ENCODE measurements around the gene TTLL7. TPM values are rescaled to one million over a fixed set of nuclear protein-coding genes. Genes with fewer than 3 reads are reported as not detected.

The TTLL7 gene
- total and polyA plus RNA-seq, 7 donors, result 0.92 to 34.9 (median 15.5) TPM

GRCh38 chr1:83976920-83977319, 22.0 kb downstream of the TTLL7 start:
- H3K9me3 ChIP-seq, result peaks cover 0 to 3% (median 0%) of the 10 kb centered on the region in 4 donors
- no peak overlapping the region for H3K4me3 ChIP-seq
- no peak overlapping the region for H3K27ac ChIP-seq
- no peaks in the 10 kb centered on the region for H3K27me3 ChIP-seq
- peaks cover 0 to 12% (median 4%) of the 10 kb centered on the region in 4 donors for H3K4me1 ChIP-seq
- no peaks in the 10 kb centered on the region for H3K36me3 ChIP-seq
- no peak for TF ChIP-seq POLR2AphosphoS5 (IDR thresholded peaks at IDR 0.05)
- no peak for TF ChIP-seq EP300 (IDR thresholded peaks at IDR 0.05)
- TF ChIP-seq POLR2A (IDR thresholded peaks at IDR 0.05), result no peak
- TF ChIP-seq CTCF (IDR thresholded peaks at IDR 0.05), result no peak
- intact Hi-C loops (cut with DNase I), result no loop called here
- no peak for DNase-seq
- 79 to 93% methylated on average over 4 of the region's 4 CpGs for WGBS, 2 donors

- H3K4me3 ChIP-seq, result no peak overlapping the region
- no peaks in the 10 kb centered on the region for H3K9me3 ChIP-seq
- H3K27me3 ChIP-seq, result no peaks in the 10 kb centered on the region
- WGBS, 2 donors, result 86 to 91% methylated on average over 1 of the region's 1 CpG
- no peaks in the 10 kb centered on the region for H3K36me3 ChIP-seq
- no peak overlapping the region for H3K27ac ChIP-seq
- H3K4me1 ChIP-seq, result no peaks in the 10 kb centered on the region
- intact Hi-C loops (cut with DNase I), result no loop called here
- no peak for TF ChIP-seq POLR2A (IDR thresholded peaks at IDR 0.05)
- no peak for TF ChIP-seq POLR2AphosphoS5 (IDR thresholded peaks at IDR 0.05)
- TF ChIP-seq CTCF (IDR thresholded peaks at IDR 0.05), result no peak
- TF ChIP-seq EP300 (IDR thresholded peaks at IDR 0.05), result no peak
- no peak for DNase-seq
Measured at GRCh38 chr1:83970802-83971201, 28.1 kb downstream of the TTLL7 start.

GRCh38 chr1:83970114-83970513, 28.8 kb downstream of the TTLL7 start:
- no peak for TF ChIP-seq EP300 (IDR thresholded peaks at IDR 0.05)
- TF ChIP-seq CTCF (IDR thresholded peaks at IDR 0.05), result no peak
- no peak for TF ChIP-seq POLR2AphosphoS5 (IDR thresholded peaks at IDR 0.05)
- no peak for TF ChIP-seq POLR2A (IDR thresholded peaks at IDR 0.05)
- no peaks in the 10 kb centered on the region for H3K9me3 ChIP-seq
- no peaks in the 10 kb centered on the region for H3K36me3 ChIP-seq
- no peak overlapping the region for H3K27ac ChIP-seq
- H3K27me3 ChIP-seq, result no peaks in the 10 kb centered on the region
- H3K4me1 ChIP-seq, result no peaks in the 10 kb centered on the region
- H3K4me3 ChIP-seq, result no peak overlapping the region
- intact Hi-C loops (cut with DNase I), result no loop called here
- DNase-seq, result no peak

GRCh38 chr1:83967336-83967735, 31.6 kb downstream of the TTLL7 start:
- Histone ChIP-seq H3K9me3 (no peaks in the 10 kb centered on the region), H3K36me3 (no peaks in the 10 kb centered on the region), H3K27me3 (no peaks in the 10 kb centered on the region), H3K4me3 (no peak overlapping the region), H3K4me1 (peaks cover 0 to 11% (median 5%) of the 10 kb centered on the region in 4 donors), H3K27ac (no peak overlapping the region)
- no peak for DNase-seq
- intact Hi-C loops (cut with DNase I), result no loop called here
- no peak for TF ChIP-seq POLR2A (IDR thresholded peaks at IDR 0.05)
- no peak for TF ChIP-seq EP300 (IDR thresholded peaks at IDR 0.05)
- no peak for TF ChIP-seq CTCF (IDR thresholded peaks at IDR 0.05)
- no peak for TF ChIP-seq POLR2AphosphoS5 (IDR thresholded peaks at IDR 0.05)
- 91 to 95% methylated on average over 1 of the region's 1 CpG for whole genome bisulfite sequencing, 2 donors

GRCh38 chr1:83964153-83964552, 34.8 kb downstream of the TTLL7 start:
- intact Hi-C loops (cut with DNase I), result no loop called here
- Histone ChIP-seq H3K9me3 (no peaks in the 10 kb centered on the region), H3K36me3 (no peaks in the 10 kb centered on the region), H3K4me1 (peaks cover 0 to 26% (median 6%) of the 10 kb centered on the region in 4 donors), H3K4me3 (no peak overlapping the region), H3K27me3 (no peaks in the 10 kb centered on the region), H3K27ac (peak overlapping the region in 1 of 4 donors; percentile 51)
- DNase-seq, result no peak
- no peak for TF ChIP-seq EP300 (IDR thresholded peaks at IDR 0.05)

Data from sigmoid colon (tissue), 7 donors.